GM18508 (cell line): ENCODE results near the gene TACC2.

ENCODE experiments used
- ATAC-seq: cut with Tn5 transposase; IDR thresholded peaks from one replicate; pipeline ENCODE4 v1.9.1; 2021; ENCODE audit warnings: moderate number of reproducible peaks; ENCODE audit not compliant: insufficient read depth, unreplicated experiment

Gene TACC2

DNA sequence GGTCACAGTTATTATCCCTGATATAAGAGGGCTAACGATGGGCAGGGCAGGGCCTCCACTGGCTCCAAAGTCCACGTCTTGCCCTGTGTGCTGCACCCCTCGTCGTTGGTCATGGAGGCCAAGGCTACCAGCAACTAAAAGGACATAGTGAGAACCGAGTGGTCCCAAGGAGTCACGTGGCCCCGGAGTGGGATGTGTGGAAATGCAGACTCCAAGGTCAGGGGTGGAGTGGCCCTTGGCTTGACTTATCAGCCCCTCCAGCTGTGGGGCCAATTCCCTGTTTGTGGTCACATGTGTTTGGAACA lies 312.8 kb downstream of the TACC2 start:
- no peak for ATAC-seq

DNA sequence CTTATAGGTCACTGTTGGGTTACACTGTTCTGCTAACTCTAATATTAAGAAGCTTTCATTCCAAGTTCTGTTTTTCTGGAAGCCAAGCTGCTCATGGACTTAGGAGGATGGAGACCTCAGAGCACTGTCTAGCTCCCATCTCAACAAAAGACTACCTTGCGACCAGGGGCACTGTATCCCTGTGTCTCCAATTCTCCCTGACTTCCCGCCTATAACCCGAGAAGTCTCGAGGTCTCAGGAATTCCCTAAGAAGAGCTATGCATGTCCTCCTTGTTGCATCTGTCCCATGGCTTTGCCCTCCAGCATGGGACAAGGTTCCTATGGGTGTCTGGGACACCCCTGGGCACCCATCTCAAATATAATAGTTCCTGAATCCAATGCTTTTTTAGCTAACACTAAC lies 313.4 kb downstream of the TACC2 start:
- ATAC-seq: no peak

DNA sequence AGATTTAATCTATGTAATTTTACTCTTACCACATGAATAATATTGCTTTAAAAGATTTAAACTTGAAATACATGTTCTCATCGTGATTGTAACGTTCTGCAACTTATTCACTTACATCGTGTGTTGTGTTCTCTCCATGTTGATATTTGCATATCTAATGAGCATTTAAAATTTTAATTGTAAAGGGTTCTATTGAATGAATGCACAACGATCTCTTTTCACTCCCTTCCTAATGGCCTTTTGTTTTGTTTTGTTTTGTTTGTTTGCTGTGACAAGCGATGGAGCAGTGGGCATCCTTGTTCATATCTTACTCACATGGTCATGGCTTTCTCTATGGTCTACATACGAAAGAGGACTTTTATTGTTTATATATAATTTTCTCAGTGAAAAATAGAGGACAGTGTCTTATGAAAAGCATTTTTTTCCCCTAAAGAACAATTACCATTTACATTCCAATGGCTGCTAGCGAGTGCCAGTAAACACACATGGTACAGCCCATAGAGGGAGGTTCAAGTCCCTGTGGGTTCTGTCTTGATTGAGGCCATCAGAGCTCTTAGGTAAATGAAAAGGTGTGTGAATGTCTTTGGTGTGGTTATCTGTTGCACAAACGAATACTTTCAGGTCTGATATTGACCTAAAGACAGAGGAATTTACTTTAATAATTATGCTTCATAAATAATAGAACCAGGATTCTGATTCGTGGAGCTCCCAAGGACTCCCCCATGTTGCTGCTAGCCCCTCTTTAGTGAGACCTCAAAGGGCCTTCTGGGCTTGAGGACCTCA lies 314.5 kb downstream of the TACC2 start:
- ATAC-seq: no peak
